ENCODE measurements around the gene IL36B. TPM values are rescaled to one million over a fixed set of nuclear protein-coding genes. Genes with fewer than 3 reads are reported as not detected.

The IL36B gene
- total RNA-seq, 1 experiment from 2014 or later, result not detected

- no peak for TF ChIP-seq CTCF (IDR thresholded peaks at IDR 0.05; ENCODE audit: unreplicated experiment)
- H3K4me3 Mint-ChIP-seq (ENCODE audit: low read depth, unreplicated experiment), result no peak overlapping the region
- H3K27me3 Mint-ChIP-seq (ENCODE audit: unreplicated experiment), result peaks cover 8% of the 10 kb centered on the region
- no TSS peak for BruUV-seq (replicated peaks)
- H3K36me3 Mint-ChIP-seq (ENCODE audit: insufficient read depth, unreplicated experiment), result no peaks in the 10 kb centered on the region
- no peak for DNase-seq
- H3K9me3 Mint-ChIP-seq (ENCODE audit: low read depth, unreplicated experiment), result peaks cover 9% of the 10 kb centered on the region
- H3K4me1 Mint-ChIP-seq (ENCODE audit: low read depth, unreplicated experiment), result no peaks in the 10 kb centered on the region
- H3K27ac Mint-ChIP-seq (ENCODE audit: unreplicated experiment), result no peak overlapping the region
- intact Hi-C loops (cut with micrococcal nuclease; ENCODE audit: unreplicated experiment), result no loop called here
- CTCF ChIA-PET, result no interaction called here
Observed at GRCh38 chr2:113002677-113003076, 50.0 kb downstream of the IL36B start.

GRCh38 chr2:113000436-113000835, 52.2 kb downstream of the IL36B start:
- Mint-ChIP-seq H3K27ac (ENCODE audit: unreplicated experiment) (no peak overlapping the region), H3K4me3 (ENCODE audit: low read depth, unreplicated experiment) (no peak overlapping the region)

GRCh38 chr2:112997151-112997550, 55.5 kb downstream of the IL36B start:
- Mint-ChIP-seq H3K4me1 (ENCODE audit: low read depth, unreplicated experiment) (no peaks in the 10 kb centered on the region), H3K27me3 (ENCODE audit: unreplicated experiment) (peaks cover 22% of the 10 kb centered on the region), H3K4me3 (ENCODE audit: low read depth, unreplicated experiment) (no peak overlapping the region), H3K9me3 (ENCODE audit: low read depth, unreplicated experiment) (peaks cover 9% of the 10 kb centered on the region), H3K27ac (ENCODE audit: unreplicated experiment) (no peak overlapping the region), H3K36me3 (ENCODE audit: insufficient read depth, unreplicated experiment) (no peaks in the 10 kb centered on the region)
- intact Hi-C loops (cut with micrococcal nuclease; ENCODE audit: unreplicated experiment), result no loop called here
- CTCF ChIA-PET, result no interaction called here
- no peak for DNase-seq
- no peak for TF ChIP-seq CTCF (IDR thresholded peaks at IDR 0.05; ENCODE audit: unreplicated experiment)
- BruUV-seq (replicated peaks), result no TSS peak

More at GRCh38 chr2:113000436-113000835, 52.2 kb downstream of the IL36B start:
- Mint-ChIP-seq H3K9me3 (ENCODE audit: low read depth, unreplicated experiment) (peaks cover 9% of the 10 kb centered on the region), H3K36me3 (ENCODE audit: insufficient read depth, unreplicated experiment) (no peaks in the 10 kb centered on the region), H3K4me1 (ENCODE audit: low read depth, unreplicated experiment) (no peaks in the 10 kb centered on the region), H3K27me3 (ENCODE audit: unreplicated experiment) (peaks cover 8% of the 10 kb centered on the region)
- CTCF ChIA-PET, result no interaction called here
- no TSS peak for BruUV-seq (replicated peaks)
- TF ChIP-seq CTCF (IDR thresholded peaks at IDR 0.05; ENCODE audit: unreplicated experiment), result no peak
- no peak for DNase-seq
- intact Hi-C loops (cut with micrococcal nuclease; ENCODE audit: unreplicated experiment), result no loop called here

- intact Hi-C loops (cut with micrococcal nuclease; ENCODE audit: unreplicated experiment), result no loop called here
- Mint-ChIP-seq H3K27ac (ENCODE audit: unreplicated experiment) (no peak overlapping the region), H3K36me3 (ENCODE audit: insufficient read depth, unreplicated experiment) (no peaks in the 10 kb centered on the region), H3K27me3 (ENCODE audit: unreplicated experiment) (peaks cover 21% of the 10 kb centered on the region), H3K4me1 (ENCODE audit: low read depth, unreplicated experiment) (no peaks in the 10 kb centered on the region), H3K4me3 (ENCODE audit: low read depth, unreplicated experiment) (no peak overlapping the region), H3K9me3 (ENCODE audit: low read depth, unreplicated experiment) (peaks cover 9% of the 10 kb centered on the region)
- DNase-seq, result no peak
- TF ChIP-seq CTCF (IDR thresholded peaks at IDR 0.05; ENCODE audit: unreplicated experiment), result no peak
- BruUV-seq (replicated peaks), result no TSS peak
- CTCF ChIA-PET, result no interaction called here
Observed at GRCh38 chr2:112996635-112997034, 56.0 kb downstream of the IL36B start.
